B cell (primary cell): Measurements from ENCODE around the gene WTAP.
"Not testable (repeated sequence)": the region's sequence is repeated elsewhere in the genome, so short reads cannot be mapped to it uniquely, and the experiment has no call there.

ENCODE experiments used
- CTCF ChIP-seq: fragments of 200-600 bp; IDR thresholded peaks from one replicate; pipeline ENCODE4 v1.8.0; 2022; ENCODE audit warnings: antibody characterized with exemption, mild to moderate bottlenecking
- EZH2 ChIP-seq: IDR thresholded peaks from 2 replicates; pipeline ENCODE4 v1.6.1; 2012; ENCODE audit warnings: borderline replicate concordance, low read depth, mild to moderate bottlenecking, moderate library complexity, low read length; ENCODE audit not compliant: insufficient read depth, poor library complexity, severe bottlenecking

GRCh38 chr6:159794976-159795375 is 67.7 kb downstream of the WTAP start:
- TF ChIP-seq CTCF, EZH2: not testable (repeated sequence)
